ENCODE results near the gene NYNRIN.

NYNRIN gene

DNA sequence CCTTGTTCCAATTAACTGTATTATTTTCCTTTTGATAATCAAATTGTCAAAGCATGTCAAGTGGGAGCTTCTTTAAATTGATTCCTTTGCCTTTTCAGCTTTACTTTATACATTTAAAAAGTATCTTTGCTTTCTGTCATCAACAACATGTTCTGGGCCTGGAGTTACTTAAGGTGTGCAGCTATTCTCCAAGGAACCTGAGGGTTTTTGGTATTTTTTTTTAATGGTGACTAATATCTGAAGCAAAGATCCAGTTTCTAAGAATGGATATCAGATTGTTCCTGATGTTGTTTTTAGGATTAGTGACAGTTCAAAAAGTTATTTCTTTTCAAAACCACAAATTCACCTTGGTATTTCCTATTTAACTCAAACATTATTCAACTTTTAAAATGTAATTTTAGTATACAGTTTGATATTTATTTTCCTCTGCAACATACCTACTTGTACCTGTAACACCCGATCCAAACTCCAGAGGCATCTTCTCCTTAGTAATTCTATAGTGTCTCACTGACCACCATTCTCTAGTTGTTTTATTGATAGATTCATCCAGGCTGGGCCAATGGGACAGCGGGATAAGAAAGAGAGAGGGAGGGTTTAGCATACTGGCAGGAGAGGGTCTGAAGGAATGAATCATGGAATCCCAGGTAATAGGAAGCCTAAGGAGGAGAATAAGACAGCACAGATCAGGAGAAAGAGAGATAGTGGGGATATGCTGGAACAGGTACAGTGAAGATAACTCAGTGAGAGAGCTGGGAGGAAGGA is 27.5 kb downstream of the NYNRIN start:
- Histone ChIP-seq H3K4me1 (ENCODE audit: control extremely low read depth in 1 of 4, control insufficient read depth in 4 of 4, insufficient read depth in 4 of 4, low read length in 3 of 4) (peaks cover 29 to 81% (median 69%) of the 10 kb centered on the region in 4 experiments), H3K27me3 (replicated peaks in 2 of 5; ENCODE audit: control insufficient read depth in 4 of 5, insufficient read depth in 5 of 5, low read length in 4 of 5) (no peaks in the 10 kb centered on the region), H3K27ac (ENCODE audit: insufficient read depth in 1 of 2, low read depth in 1 of 2, low read length in 2 of 2, poor library complexity in 1 of 2, severe bottlenecking in 2 of 2) (no peak overlapping the region), H3K9me3 (ENCODE audit: control extremely low read depth in 1 of 5, control insufficient read depth in 4 of 5, insufficient read depth in 2 of 5, low read depth in 1 of 5, low read length in 4 of 5) (no peaks in the 10 kb centered on the region), H3K4me3 (ENCODE audit: control insufficient read depth in 1 of 7, extremely low read depth in 1 of 7, insufficient read depth in 4 of 7, low read depth in 2 of 7, low read length in 6 of 7) (no peak overlapping the region), H3K36me3 (ENCODE audit: control insufficient read depth in 4 of 4, insufficient read depth in 4 of 4, low read length in 3 of 4) (peaks cover 0 to 4% (median under 1%) of the 10 kb centered on the region in 4 experiments)
- ChIA-PET CTCF (interaction anchor here (0.9 to 23.8 kb wide), 8 partner anchors 3 to 94 kb away, joined by 3 to 489 read pairs (median 12); partner anchors contain the start of genes ADCY4, CBLN3, KHNYN and RIPK3), POLR2A (interaction anchor here (1.0 kb wide), 1 partner anchor 17 kb away, joined by 3 read pairs; no protein-coding TSS in a partner anchor)
- DNase-seq = no peak
- WGBS (ENCODE audit: insufficient coverage) = 100% methylated on average over 1 of the region's 2 CpGs

- Histone ChIP-seq H3K27ac (ENCODE audit: insufficient read depth in 1 of 2, low read depth in 1 of 2, low read length in 2 of 2, poor library complexity in 1 of 2, severe bottlenecking in 2 of 2) (no peak overlapping the region), H3K9me3 (ENCODE audit: control extremely low read depth in 1 of 5, control insufficient read depth in 4 of 5, insufficient read depth in 2 of 5, low read depth in 1 of 5, low read length in 4 of 5) (no peaks in the 10 kb centered on the region), H3K27me3 (replicated peaks in 2 of 5; ENCODE audit: control insufficient read depth in 4 of 5, insufficient read depth in 5 of 5, low read length in 4 of 5) (no peaks in the 10 kb centered on the region), H3K36me3 (ENCODE audit: control insufficient read depth in 4 of 4, insufficient read depth in 4 of 4, low read length in 3 of 4) (peaks cover 0 to 5% (median 2%) of the 10 kb centered on the region in 4 experiments), H3K4me3 (ENCODE audit: control insufficient read depth in 1 of 7, extremely low read depth in 1 of 7, insufficient read depth in 4 of 7, low read depth in 2 of 7, low read length in 6 of 7) (peak overlapping the region in 1 of 7 experiments; percentile 45), H3K4me1 (ENCODE audit: control extremely low read depth in 1 of 4, control insufficient read depth in 4 of 4, insufficient read depth in 4 of 4, low read length in 3 of 4) (peaks cover 26 to 85% (median 71%) of the 10 kb centered on the region in 4 experiments)
- 20% methylated on average over 5 of the region's 8 CpGs for WGBS (ENCODE audit: insufficient coverage)
- CTCF ChIA-PET = interaction anchor here (0.6 to 21.5 kb wide), 10 partner anchors 9 to 95 kb away, joined by 3 to 489 read pairs (median 6); partner anchors contain the start of genes ADCY4, NYNRIN and RIPK3
- POLR2A ChIA-PET = interaction anchor here (1.0 to 1.3 kb wide), 2 partner anchors 18 to 87 kb away, joined by 3 read pairs; partner anchors contain the start of gene RIPK3
- peak in 2 of 3 donors; percentile 63 to 73 for DNase-seq
Observed at GRCh38 chr14:24426912-24427536, 28.2 kb downstream of the NYNRIN start.

DNA sequence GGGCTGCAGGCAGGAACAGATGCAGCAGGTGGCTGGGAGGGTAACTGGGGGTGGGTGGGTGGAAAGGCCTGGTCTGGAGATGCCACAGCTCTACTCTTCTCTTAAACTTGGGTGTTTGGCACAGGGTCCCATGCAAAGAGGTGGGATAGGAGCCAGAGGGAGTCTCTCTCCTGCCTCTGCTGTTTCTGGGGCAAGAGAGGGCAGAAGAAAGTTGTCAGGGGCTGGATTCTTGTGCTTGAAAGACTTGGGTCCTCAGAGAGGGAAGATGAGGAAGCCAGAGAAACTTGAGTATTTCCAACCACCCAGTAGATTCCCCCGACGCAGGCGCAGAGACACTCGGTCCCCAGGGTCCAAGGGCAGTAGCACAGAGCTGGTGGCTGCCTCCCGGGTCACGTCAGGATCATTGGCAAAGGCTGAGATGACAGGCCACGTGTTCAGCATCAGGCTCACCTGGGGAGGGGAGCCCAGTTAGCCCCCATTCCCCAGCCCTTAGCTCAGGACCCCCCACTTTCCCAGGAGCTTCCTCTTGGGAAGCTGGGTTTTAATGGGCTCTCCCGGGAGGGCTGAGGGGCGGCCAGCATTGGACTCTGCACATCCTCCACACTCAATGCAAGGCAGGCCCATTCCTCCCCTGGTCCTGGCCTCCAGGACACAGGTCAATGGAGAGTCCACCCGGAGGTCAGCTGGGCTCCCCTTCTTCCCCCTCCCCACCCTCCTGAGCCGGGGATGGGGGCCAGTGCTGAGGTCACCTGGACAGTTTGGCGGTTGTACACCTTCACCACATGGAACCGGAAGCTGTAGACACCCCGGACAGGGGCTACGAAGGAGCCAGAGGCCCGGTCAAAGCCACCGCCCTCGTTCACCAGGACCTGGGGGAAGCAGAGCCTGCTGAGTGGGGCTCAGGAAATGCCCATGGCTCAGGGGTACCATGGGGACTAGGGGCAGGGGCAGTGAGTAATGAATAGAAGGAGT is 29.0 kb downstream of the NYNRIN start:
- CTCF ChIA-PET = interaction anchor here (0.6 to 21.5 kb wide), 11 partner anchors 9 to 96 kb away, joined by 3 to 489 read pairs (median 9); partner anchors contain the start of genes ADCY4, NYNRIN and RIPK3
- no peak for DNase-seq
- peaks cover 3 to 13% (median 10%) of the 10 kb centered on the region in 4 experiments for H3K36me3 ChIP-seq (ENCODE audit: control insufficient read depth in 4 of 4, insufficient read depth in 4 of 4, low read length in 3 of 4)
- no peak overlapping the region for H3K4me3 ChIP-seq (ENCODE audit: control insufficient read depth in 1 of 7, extremely low read depth in 1 of 7, insufficient read depth in 4 of 7, low read depth in 2 of 7, low read length in 6 of 7)
- 81% methylated on average over 17 of the region's 18 CpGs for WGBS (ENCODE audit: insufficient coverage)
- no peak overlapping the region for H3K27ac ChIP-seq (ENCODE audit: insufficient read depth in 1 of 2, low read depth in 1 of 2, low read length in 2 of 2, poor library complexity in 1 of 2, severe bottlenecking in 2 of 2)
- peaks cover 18 to 79% (median 66%) of the 10 kb centered on the region in 4 experiments for H3K4me1 ChIP-seq (ENCODE audit: control extremely low read depth in 1 of 4, control insufficient read depth in 4 of 4, insufficient read depth in 4 of 4, low read length in 3 of 4)
- POLR2A ChIA-PET = interaction anchor here (1.0 to 1.3 kb wide), 2 partner anchors 19 to 88 kb away, joined by 3 read pairs; partner anchors contain the start of gene RIPK3
- no peaks in the 10 kb centered on the region for H3K27me3 ChIP-seq (replicated peaks in 2 of 5; ENCODE audit: control insufficient read depth in 4 of 5, insufficient read depth in 5 of 5, low read length in 4 of 5)
- H3K9me3 ChIP-seq (ENCODE audit: control extremely low read depth in 1 of 5, control insufficient read depth in 4 of 5, insufficient read depth in 2 of 5, low read depth in 1 of 5, low read length in 4 of 5) = no peaks in the 10 kb centered on the region

DNA sequence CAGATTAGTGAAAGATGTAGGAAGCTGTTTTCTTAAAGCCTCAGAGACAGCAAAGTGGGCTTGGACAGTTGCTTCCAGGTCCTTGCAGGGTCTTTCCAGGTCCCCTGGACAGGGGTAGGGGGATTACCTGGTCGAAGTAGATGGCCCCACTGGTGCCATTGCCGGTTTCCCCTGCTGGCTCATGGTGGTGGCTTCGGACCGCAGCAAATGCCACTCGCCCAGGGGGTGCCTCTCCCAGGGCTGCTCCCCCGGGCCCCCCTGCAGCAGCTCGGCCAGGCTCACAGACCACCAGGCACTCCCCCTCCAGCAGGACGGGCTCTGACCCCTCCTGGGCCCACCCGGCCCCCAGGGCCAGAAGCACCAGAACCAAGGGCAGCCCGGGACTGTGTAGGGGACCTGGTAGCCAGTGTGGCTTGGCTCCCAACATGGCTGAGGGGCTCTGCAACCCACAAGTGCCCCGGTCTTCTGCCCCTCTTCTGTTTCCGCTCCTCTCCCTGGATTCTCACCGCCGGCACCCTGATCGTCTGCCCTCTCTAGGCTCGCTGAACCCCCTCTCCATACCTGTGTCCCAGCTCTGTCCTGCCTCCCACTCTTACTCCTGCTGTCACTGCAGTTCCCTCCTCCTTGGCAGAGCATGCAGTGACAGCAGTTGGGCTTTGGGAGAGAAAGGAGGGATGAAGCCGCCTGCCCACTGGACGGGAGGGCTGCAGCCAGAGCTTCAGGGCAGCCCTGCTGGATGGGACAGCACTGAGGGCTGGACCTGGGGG is 30.0 kb downstream of the NYNRIN start:
- Histone ChIP-seq H3K36me3 (ENCODE audit: control insufficient read depth in 4 of 4, insufficient read depth in 4 of 4, low read length in 3 of 4) (peaks cover 10 to 23% (median 17%) of the 10 kb centered on the region in 4 experiments), H3K27ac (ENCODE audit: insufficient read depth in 1 of 2, low read depth in 1 of 2, low read length in 2 of 2, poor library complexity in 1 of 2, severe bottlenecking in 2 of 2) (peak overlapping the region in 1 of 2 experiments; percentile 98), H3K9me3 (ENCODE audit: control extremely low read depth in 1 of 5, control insufficient read depth in 4 of 5, insufficient read depth in 2 of 5, low read depth in 1 of 5, low read length in 4 of 5) (no peaks in the 10 kb centered on the region), H3K4me3 (ENCODE audit: control insufficient read depth in 1 of 7, extremely low read depth in 1 of 7, insufficient read depth in 4 of 7, low read depth in 2 of 7, low read length in 6 of 7) (peak overlapping the region in 2 of 7 experiments; percentile 74 to 89), H3K4me1 (ENCODE audit: control extremely low read depth in 1 of 4, control insufficient read depth in 4 of 4, insufficient read depth in 4 of 4, low read length in 3 of 4) (peaks cover 12 to 69% (median 58%) of the 10 kb centered on the region in 4 experiments), H3K27me3 (replicated peaks in 2 of 5; ENCODE audit: control insufficient read depth in 4 of 5, insufficient read depth in 5 of 5, low read length in 4 of 5) (no peaks in the 10 kb centered on the region)
- CTCF ChIA-PET = interaction anchor here (1.2 to 21.5 kb wide), 9 partner anchors 8 to 97 kb away, joined by 4 to 489 read pairs (median 21); partner anchors contain the start of genes ADCY4 and RIPK3
- 92% methylated on average over 16 of the region's 18 CpGs for WGBS (ENCODE audit: insufficient coverage)
- DNase-seq = no peak
- POLR2A ChIA-PET = interaction anchor here (2.0 kb wide), 1 partner anchor 63 kb away, joined by 7 read pairs; no protein-coding TSS in a partner anchor

DNA sequence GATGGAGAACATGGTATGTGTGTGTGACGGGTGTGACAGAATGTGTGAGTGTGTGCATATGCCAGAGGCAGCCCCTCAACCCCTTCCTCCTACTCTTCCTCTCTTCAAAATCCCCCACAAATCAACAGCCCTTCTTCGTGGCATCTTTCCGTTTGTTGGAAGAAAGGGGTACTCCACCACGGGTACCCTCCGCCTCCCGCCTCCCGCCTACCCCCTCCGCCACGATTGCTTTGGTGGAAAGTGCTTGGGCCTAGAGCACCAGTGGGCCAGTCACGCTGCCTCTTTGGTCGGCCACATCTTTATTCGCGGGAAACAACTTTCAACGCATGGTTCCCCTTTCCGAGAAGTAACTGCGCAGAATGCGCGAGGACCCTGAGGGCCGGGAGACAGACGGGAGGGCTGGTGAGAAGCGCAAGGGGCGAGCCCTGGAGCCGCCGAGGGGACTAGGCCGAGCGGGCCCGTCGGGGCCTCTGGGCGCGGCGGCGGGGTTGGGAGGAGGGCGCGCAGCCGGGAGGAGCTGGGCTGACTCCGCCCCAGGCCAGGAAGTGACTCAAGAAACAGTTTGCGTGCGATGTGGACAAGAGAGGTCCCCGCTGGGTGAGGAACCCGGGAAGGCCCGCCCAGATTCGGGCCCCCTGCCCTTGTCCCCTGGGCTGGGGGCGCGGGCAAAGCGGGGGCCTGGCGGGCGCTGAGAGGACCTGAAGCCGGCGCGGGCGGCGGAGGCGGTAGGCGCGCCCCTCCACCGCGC is 30.8 kb downstream of the NYNRIN start, which contains the start of the genes CBLN3 and KHNYN:
Gene CBLN3 (minus strand): TSS at position 274 of the 748 bp plus-strand sequence. CDS start 614 bp downstream, outside the sequence.
Gene KHNYN (plus strand): TSS at position 560 of the 748 bp plus-strand sequence. CDS start 777 bp downstream, outside the sequence.
- DNase-seq = peak; percentile 90 to 95 (median 93)
- no peaks in the 10 kb centered on the region for H3K9me3 ChIP-seq (ENCODE audit: control extremely low read depth in 1 of 5, control insufficient read depth in 4 of 5, insufficient read depth in 2 of 5, low read depth in 1 of 5, low read length in 4 of 5)
- WGBS (ENCODE audit: insufficient coverage) = 3% methylated on average over 40 of the region's 57 CpGs
- H3K4me3 ChIP-seq (ENCODE audit: control insufficient read depth in 1 of 7, extremely low read depth in 1 of 7, insufficient read depth in 4 of 7, low read depth in 2 of 7, low read length in 6 of 7) = peak within 1 kb of the TSS; percentile 57 to 93 (median 81)
- peaks cover 10 to 28% (median 19%) of the 10 kb centered on the region in 4 experiments for H3K36me3 ChIP-seq (ENCODE audit: control insufficient read depth in 4 of 4, insufficient read depth in 4 of 4, low read length in 3 of 4)
- peaks cover 12 to 69% (median 58%) of the 10 kb centered on the region in 4 experiments for H3K4me1 ChIP-seq (ENCODE audit: control extremely low read depth in 1 of 4, control insufficient read depth in 4 of 4, insufficient read depth in 4 of 4, low read length in 3 of 4)
- POLR2A ChIA-PET = interaction anchor here (0.7 to 2.0 kb wide), 4 partner anchors 30 to 130 kb away, joined by 3 to 7 read pairs (median 4); partner anchors contain the start of genes DHRS1 and NOP9
- H3K27me3 ChIP-seq (replicated peaks in 2 of 5; ENCODE audit: control insufficient read depth in 4 of 5, insufficient read depth in 5 of 5, low read length in 4 of 5) = no peaks in the 10 kb centered on the region
- H3K27ac ChIP-seq (ENCODE audit: insufficient read depth in 1 of 2, low read depth in 1 of 2, low read length in 2 of 2, poor library complexity in 1 of 2, severe bottlenecking in 2 of 2) = peak within 1 kb of the TSS; percentile 95 to 98
- CTCF ChIA-PET = interaction anchor here (2.7 to 21.5 kb wide), 9 partner anchors 11 to 121 kb away, joined by 15 to 489 read pairs (median 32); partner anchors contain the start of genes ADCY4, CIDEB, LTB4R2 and RIPK3
